Endothelial cell of umbilical vein (primary cell): Measurements from ENCODE around the gene CCDC85B.

Source experiments
- CTCF ChIP-seq, 2 donors: IDR thresholded peaks; 1 replicate in 1 of 2; 2 replicates in 1 of 2; pipeline ENCODE4 v1.5.1; 2011; ENCODE audit warnings: low read length in 2 of 2, mild to moderate bottlenecking in 2 of 2, moderate library complexity in 2 of 2, control low read depth in 1 of 2, inconsistent platforms in 1 of 2, low read depth in 1 of 2; ENCODE audit not compliant: insufficient read depth in 1 of 2; ENCODE audit errors: extremely low read depth in 1 of 2
- EZH2 ChIP-seq: IDR thresholded peaks from 2 replicates; pipeline ENCODE4 v1.6.1; 2012; ENCODE audit warnings: borderline replicate concordance, low read depth, mild to moderate bottlenecking, moderate library complexity, low read length, inconsistent platforms; ENCODE audit not compliant: severe bottlenecking
- FOS ChIP-seq: IDR thresholded peaks from 2 replicates; pipeline ENCODE4 v1.6.1; 2011; ENCODE audit warnings: mild to moderate bottlenecking, low read length, moderate library complexity, borderline replicate concordance; ENCODE audit not compliant: insufficient read depth
- MYC ChIP-seq: IDR thresholded peaks from one replicate; pipeline ENCODE4 v1.6.1; 2011; ENCODE audit warnings: mild to moderate bottlenecking, low read depth, low read length
- POLR2A ChIP-seq: IDR thresholded peaks from 2 replicates; pipeline ENCODE4 v1.6.1; 2012; ENCODE audit warnings: low read depth, mild to moderate bottlenecking, control low read depth, low read length
- POLR2AphosphoS5 ChIP-seq: IDR thresholded peaks from 2 replicates; pipeline ENCODE4 v1.6.1; 2012; ENCODE audit warnings: low read depth, mild to moderate bottlenecking, control low read depth, low read length, moderate library complexity; ENCODE audit not compliant: insufficient read depth
- TF ChIP-seq, protein P1 (sequence below): IDR thresholded peaks from 2 replicates; pipeline ENCODE4 v1.6.1; 2011; ENCODE audit not compliant: insufficient read depth, insufficient read length

DNA sequence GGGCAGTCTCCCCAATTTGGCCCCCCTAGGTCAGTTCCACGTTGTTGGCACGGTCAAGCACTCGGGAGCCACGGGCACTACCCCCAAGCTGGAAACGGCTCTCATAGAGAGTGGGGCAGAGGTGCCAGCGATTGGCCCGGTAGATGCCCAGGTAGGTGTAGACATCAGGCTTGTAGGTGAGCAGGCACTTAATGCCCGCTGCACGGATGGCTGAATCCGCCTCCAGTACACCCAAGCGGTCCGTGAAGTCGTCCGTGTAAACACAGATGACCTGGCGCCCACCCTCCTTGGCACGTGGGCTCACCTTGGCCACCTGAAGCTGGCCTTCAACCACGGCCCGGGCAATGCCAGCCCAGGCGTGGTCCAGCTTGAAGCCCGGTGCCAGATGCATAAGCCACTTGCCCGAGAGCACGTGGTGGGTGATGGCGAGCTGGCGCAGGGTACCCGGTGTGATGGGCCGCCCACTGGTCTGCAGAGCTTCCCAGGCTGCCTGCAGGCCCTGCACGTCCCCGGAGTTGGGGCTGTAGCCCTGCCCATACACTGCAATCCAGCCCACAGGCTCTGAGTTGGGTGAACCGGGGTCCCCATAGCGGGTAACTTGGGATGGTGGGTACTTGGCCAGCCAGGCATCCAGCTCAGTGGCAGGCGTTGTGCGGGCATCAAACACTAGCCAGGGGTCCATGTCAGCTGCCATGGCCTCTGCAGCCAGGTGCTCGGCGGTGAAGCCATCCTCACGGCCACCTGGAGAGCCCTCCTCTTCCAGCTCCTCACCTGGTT, 27.1 kb downstream of the CCDC85B start:
- TF ChIP-seq CTCF (IDR thresholded peaks at IDR 0.05; ENCODE audit: extremely low read depth in 1 of 2, insufficient read depth in 1 of 2, low read depth in 1 of 2, low read length in 2 of 2) (no peak), EZH2 (no peak), POLR2A (peak; percentile 16), POLR2AphosphoS5 (no peak), FOS (no peak), MYC (no peak)
- TF ChIP-seq, protein P1, sequence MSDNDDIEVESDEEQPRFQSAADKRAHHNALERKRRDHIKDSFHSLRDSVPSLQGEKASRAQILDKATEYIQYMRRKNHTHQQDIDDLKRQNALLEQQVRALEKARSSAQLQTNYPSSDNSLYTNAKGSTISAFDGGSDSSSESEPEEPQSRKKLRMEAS = no peak
